Measurements from ENCODE around the gene SLC7A6OS.

- TF ChIP-seq CTCF (IDR thresholded peaks at IDR 0.05): no peak
- no peak for TF ChIP-seq POLR2A (IDR thresholded peaks at IDR 0.05)
Measured at GRCh38 chr16:68343137-68343536, 32.4 kb upstream of the SLC7A6OS start.

All from tibial nerve (tissue), 3 donors.